Activated CD8-positive, alpha-beta memory T cell treated with anti-CD3 and anti-CD28 coated beads for 4 hours (primary cell): Measurements from ENCODE around the gene TNP1.

Source experiments
- DNase-seq, 2 donors: peaks; one replicate each; pipeline ENCODE4 v3.0.0-alpha.2; 2020; ENCODE audit warnings: low read depth in 2 of 2

TNP1 gene

DNA sequence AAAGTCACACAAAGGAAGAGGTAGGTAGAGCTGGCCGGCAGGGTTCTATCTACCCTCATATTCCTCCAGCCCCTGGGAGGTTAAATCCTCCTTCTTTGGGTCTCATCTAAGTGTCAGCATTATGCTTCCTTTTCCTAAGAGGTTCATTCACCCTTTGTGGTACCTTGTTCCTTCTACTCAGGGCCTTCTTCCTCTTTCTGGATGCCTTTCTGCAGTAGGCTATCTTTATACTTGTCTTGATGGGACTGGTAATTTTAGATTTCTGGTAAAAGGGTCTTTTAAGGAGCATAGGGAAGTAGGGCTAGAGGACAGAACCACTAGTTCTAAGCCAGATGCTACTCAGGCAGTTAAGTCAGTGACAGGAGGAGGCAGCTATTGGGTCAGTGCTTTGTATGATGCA, 13.7 kb upstream of the TNP1 start:
- DNase-seq = no peak

DNA sequence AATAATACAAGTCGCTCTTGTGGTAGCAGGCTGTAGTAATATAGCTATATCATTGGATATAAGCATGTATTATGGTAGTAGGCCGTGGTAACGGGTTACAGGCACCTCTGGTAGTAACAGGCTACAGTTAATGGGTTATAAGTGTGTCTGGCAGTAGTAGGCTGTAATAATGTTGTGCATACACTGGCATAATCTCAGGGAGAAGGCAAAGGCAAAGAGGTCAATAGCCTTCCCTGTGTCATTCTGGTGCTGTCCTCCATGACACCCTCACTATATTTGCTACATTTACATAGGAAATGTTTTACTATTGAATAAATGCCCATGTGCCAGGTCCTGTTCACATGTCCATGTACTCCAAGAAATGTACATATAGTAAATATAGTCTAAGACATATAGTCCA, 12.8 kb upstream of the TNP1 start:
- DNase-seq = no peak

DNA sequence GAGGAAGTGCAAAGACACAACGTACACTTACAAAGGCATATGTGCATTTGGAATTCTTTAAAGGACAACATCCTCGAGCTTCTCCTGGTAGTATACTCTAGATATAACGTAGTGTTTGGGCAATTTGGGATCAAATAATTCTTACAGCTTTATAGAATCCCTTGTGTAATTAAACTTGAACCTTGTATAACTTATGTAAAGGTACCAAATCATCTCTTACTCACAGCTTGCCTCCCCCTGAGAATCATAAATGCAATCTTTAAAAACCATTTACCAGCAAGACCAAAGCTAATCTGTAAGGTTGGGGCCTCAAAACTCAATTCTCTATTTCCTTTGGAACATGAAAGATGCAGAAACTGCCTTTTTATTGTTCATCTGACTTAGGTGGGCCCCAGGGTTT, 12.2 kb upstream of the TNP1 start:
- DNase-seq = no peak

DNA sequence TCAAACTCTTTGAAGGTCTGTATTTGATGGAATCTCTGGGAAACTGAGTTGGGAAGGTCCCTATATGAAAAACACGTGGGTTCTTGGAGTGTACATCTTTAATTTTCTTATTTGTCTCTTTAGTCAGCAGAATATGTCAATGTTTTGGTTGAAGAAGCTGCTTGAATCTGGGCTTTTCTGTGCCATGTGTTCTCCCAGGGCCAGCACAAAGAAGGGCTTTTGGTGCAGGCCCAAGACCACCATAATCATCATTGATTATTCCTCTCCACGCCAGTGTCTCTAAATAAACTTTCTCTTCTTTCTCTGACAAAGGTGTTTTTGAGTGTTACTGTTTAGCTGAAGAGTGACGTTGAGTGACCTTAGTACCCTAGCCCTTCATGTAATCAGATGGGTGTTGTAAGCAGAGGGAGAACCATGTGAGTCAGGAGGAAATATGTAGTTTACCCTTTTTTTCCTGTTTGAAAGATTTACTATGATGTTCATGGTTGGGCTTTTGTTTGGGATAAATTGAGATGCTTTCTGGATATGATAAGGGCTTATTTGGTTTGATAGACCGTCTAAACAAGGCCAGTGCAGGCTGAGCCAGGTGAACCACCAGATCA, 11.6 kb upstream of the TNP1 start:
- DNase-seq = no peak

DNA sequence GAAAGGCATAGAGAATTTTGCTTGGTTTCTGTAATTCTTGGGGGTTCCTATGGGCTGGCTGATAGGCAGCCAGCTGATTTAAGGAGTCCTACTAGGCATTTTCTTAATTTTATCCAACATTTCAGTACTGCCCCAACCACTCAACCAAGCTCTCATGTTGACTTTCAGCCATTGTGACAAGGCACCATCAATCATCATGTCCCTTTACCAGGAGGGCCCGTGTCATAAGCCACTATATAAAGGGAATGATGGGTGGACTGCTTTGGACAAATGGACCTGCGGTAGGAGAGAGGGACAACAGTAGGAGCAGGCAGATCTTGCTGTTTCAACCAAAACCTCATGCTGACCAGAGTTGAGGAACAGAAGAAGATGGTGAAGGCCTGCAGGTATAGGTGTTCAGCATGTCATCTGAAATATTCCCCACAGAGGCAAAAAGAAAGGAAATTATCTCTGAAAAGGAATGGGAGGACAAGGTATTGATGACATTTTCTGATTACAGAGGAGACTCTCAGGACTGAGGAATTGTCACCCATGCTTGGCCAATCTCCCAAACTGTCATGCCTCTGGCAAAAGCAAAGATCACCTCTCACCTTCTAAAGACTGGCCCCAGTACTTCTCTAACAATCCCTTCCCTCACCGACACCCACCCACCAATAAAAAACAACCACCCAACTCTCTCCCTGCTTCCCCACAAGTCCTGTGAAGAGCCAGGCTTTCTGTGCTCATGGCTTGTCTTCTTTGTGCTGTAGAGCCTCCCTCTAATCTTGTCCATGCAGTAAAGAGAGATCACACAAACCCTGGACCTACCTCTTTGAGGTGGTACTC, 10.9 kb upstream of the TNP1 start:
- no peak for DNase-seq

DNA sequence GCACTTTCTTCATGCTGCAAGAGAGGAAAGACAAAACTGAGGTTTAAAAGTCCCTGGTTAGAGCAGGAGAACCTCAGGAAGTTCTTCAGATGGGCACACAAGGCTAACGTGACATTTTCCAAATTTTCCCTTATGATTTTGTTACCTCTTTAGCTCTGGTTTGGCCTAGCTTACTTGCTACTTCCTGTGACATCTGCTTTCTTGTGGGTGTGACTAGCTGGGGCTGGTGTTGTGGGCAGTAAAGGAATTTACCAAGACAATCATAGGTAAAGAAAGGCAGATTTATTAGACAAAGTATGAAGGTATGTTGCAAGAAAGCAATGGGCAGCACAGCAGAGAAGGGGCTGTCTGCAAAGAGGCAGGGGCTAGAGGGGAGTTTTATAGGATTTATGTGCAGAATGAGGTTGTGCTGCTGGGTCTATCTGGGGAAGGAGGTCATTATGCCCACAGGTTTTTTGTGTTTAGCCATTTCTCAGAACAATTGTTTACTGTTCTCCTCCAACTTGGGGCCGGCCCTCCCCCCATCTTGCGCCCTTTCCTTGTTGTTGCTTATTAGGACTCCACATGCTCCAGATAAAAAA, 6.7 kb upstream of the TNP1 start:
- no peak for DNase-seq

DNA sequence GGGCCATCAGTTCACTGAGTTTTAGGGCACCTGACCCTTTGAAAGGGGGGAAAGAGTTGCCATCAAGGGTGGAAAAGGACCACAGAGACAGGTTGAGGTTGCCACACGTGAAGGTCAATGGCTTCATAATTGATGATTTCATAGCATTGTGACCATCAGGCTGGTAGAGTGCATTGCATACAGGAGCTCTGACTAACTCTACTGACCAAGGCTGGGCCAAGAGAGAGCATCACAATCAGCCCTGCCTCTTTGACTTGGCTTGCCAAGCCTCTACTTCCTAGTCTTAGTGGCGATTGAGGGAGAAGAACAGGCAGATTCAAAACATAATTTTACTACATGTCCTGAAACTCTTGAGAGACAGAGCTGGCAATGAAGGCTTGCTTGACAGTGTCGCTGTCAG, 5.8 kb upstream of the TNP1 start:
- DNase-seq = no peak

DNA sequence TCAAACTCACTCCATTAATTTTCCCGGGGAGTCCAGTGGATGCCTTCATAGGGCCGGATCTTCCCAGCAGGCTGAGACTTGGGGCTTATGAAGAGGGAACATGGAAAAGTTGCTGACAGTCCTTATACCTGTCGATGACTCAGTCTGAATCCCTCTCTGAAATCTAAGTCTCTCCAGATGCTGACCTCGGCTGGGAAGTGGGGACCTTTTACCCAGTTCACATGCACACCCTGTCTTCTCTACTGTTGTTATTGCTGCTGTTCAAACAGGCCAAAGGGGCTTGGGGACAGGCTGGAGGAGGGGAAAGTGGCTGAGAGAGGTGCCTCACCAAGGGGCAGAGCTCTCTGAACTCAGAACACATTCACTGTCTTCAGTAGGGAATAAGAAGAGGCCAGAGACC, 4.1 kb upstream of the TNP1 start:
- DNase-seq = no peak

DNA sequence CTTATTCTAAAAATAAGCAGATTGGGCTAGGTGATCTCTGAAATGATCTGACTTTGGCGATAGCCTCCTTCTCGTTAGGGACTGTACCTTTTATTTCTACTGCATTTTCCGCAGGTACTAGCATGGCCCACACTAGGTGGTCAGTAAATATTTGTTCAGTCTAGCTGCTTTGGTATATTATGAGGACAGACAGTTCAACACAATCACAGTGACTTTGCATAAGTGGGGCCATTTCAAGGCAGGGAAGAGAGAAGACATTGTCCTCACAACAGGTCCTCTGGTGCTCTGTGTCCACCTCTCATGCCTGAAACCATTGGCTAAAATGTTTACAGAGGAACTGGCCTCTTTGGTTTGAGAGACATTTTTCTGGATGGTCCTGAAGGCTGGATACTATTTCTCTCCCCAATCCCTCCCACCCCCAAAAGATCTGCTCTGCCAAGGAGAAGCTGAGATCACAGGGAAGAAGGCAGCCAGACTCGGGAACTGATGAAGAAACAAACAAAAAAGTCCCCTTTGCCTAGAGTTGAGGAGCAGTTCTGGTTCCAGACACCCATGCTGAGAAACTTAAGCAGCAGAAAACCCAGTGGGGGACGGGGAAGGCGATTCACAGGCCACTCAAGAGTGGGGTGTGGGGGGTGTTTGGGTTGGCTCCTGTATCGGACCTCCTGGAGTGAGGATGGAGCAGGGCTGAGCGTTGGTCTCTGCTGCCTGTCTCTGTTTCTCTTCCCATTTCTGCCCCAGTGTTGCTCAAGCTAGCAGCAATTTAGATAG, 2.9 kb upstream of the TNP1 start:
- no peak for DNase-seq

DNA sequence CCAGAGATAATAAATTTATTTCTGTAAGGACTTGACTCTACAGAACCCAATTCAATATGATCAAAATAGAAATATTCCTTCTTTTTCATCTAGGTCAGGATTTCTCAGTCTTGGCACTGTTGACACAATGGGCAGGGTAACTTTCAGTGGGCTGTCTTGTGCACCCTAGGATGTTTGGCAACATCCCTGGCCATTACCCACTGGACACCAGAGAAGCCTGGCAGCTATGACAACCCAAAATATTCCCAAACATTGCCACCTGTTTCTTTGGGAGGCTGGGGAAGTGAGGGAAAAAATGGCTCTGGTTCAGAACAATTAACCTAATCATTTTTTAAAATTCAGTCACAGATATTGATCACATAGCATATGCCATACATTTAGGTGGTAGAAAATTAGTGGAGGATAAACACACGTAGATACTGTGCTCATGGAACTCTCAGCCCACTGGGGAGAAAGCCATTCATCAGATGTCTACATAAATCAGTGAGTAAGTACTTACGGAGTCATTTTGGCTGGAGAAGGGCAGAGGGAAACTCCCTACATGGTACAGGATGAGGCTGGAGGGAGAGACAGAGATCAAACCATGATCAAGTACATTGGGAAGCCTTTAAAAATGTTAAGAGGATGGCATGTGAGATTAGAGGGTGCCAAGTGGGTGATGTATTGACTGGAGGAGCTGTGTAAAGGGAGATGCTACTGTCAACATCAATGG, 718 bp upstream of the TNP1 start:
- DNase-seq = no peak

DNA sequence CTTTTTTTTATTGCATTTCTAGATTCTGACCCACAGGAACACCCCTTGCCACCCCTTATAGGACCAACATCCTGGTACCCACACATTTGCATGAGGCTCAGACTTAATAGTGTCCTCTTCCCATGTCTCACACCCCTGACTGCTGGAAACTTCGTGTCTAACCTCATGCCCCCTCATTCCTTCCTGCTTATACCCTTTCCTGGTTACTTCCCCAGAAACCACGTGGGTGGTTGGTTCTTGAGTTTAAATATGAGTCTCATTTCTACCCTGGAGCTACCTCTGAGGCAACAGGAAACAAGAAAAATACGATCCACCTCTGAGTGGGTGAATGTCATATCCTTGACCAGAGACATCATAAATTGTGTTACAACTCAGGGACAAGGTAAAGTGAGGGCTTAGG, 1.6 kb downstream of the TNP1 start:
- DNase-seq = no peak

DNA sequence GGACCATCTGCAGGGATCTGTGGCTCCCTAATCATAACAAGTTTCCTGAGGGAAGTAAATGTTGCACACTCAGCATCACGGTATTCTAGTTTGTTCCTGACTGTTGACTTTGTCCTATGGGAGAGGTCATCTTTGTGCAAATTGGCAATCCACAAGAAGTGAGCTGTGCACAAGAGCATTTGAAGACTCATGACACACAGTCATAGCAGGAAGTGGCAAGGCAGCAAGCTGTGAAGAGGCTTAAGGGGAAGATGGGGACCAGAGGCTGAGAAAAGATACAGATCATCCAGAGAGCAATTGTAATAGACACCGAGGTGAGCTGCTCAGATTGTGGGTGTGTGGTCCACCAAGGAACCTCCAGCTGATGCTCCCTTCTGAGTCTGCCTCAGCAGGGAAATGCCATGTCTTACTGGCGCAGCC, 2.7 kb downstream of the TNP1 start:
- DNase-seq = no peak

DNA sequence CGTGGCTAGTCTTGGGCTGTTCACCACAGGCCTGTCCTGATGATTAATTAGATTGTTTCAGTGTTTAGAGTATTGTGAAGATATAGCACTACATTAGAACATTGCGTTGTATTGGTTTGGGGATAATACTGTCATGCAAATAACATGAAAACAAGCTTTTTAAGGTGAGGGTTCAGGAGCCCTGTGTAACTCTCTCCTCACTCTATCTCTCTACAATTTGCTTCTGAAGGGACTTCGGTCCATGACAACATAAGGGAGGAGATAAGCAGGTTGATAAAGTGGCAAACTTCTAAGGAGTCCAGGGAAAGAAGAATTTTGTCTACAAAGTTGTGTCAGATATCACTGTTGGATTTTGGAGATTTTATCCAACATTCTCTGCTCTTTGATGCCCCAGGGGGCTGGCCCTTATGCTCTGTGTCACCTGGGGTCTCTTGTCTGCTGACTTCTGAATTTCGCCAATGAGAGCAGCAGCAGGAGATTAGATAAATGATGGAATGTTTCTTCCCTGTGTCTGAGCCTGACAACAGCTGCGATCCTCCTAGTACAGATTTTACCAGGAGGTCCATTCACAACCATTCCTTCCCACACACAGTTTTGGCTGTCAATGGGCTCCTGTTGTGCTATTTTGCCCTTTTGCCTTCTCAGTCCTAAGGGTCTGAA, 3.3 kb downstream of the TNP1 start:
- no peak for DNase-seq

DNA sequence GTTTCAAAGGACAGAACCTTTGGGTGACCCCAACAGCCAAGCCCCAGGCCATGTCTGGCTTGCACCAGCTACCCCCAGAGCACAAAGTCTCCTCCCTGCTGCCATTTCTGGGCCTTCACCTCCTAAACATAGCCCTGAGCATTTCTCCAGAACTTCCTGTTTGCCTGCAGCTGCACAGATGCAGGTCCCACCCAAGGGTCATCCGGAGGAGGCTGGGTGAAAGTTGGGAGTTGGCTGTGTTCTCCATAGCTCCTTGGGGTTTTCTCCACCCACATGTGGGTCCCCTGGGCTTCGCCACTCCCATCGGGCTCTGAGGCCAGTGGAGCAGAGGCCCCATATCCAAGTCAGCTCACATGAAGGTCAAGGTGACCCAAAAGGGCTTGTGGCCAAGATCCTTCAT, 4.3 kb downstream of the TNP1 start:
- no peak for DNase-seq

DNA sequence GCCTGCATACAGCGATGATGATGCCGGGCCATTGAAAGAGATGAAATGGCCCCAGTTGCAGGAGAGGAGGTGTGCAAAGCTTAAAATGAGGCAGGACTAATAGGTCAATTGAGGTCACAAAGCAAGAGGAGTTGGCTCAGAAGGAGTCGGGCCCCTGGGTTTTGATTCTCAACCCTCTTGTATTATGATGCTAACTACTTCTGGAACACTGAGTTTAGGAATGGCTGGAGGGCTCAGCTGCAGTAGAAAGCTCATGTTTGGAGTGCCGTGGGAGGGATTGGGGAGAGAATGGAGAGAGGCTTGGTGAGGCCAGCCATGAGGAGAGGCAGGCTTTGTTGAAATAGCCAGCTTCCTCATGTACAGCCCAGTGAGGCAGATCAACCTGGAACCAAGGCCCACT, 4.8 kb downstream of the TNP1 start:
- no peak for DNase-seq

DNA sequence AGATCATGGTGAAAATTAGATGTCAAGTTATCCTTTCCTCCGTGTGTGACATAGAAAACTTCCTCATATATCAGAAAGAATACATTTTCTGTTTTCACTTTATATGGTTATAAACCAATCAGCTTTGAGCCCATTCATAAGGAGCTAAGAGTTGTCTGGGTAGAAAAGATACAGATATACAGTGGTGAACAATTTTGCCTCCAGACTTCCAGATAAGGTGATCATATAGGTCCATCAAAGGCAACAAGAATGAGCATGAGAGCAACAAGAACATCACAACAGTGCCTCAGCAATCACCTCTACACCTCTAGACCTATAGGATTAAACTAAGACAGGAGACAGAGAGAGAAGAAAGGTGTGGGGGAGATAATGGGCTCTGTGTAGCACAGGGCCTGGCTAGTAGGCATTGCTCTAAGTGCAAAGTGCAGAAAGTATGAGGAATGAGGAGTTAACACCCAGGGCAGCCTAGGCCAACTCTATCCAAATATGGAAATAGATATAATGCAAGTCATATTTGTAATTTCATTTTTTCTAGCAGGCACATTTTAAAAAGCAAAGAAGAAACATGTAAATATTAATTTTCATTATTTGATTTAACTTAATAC, 8.3 kb downstream of the TNP1 start:
- no peak for DNase-seq

DNA sequence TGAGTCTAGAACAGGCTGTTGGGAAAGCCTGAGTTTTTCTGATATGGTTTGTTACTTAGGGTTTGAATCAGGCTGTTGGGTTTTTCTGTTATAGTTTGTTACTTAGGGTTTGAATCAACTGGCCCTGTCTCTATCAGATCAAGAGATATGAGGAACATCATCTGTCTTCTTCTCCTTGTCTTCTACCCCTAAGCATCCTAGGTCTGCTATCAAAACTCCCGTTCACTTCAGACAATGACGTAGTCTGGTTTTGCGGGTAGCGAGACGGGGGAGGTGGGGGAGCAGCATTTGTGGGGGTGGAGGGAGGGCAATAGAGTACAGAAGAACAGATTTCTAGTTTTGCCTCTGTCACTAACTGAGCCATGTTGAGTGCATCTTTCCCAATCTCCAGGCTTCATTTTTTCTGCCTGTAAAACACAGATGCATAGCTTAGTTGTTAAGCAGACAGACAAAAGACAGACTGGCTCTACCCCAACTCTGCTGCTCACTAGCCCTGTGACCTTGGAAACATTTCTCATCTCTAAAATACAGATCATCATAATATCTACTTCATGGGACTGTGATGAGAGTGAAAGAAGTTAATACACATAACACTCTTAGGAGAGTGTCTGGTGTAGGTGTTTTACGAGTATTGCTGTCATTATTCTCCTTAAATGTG, 9.1 kb downstream of the TNP1 start:
- no peak for DNase-seq

DNA sequence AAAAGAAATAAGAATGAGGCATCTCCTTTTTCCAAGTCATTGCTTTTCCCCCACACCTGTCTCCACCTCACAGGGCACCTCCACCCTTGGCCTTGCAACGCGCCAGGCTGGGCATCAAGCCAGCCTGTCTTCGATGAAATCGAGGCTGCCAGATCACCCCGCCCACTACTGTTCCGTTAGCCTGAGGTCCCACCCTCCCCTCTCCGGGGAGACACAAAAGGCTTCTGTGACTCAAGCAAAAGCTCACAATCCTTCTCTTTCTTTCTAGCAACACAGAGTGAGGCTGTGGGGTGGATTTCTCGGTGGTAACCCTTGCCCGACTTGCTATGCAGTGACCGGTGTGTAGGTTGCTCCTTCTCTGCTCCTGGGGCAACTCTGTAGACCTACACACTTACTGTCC, 9.9 kb downstream of the TNP1 start:
- no peak for DNase-seq

DNA sequence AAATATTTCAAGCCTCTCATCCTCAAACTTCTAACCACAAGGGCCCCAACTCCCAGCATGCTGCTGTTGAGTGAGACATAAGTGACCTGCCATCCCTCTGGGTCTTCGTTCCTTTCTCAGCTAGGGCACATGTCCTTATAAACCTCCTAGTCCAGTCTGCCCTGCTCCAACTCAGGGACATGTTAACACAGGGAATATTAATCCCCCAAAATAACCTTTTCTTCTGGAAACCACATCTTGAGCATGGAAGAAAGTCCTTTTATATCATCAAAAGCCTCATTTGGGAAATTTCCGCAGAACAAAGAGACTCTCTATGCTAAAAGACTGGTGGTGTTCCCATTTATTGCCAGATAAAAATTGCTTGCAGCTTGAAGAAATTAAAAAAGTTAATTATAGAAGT, 14.4 kb downstream of the TNP1 start:
- no peak for DNase-seq

DNA sequence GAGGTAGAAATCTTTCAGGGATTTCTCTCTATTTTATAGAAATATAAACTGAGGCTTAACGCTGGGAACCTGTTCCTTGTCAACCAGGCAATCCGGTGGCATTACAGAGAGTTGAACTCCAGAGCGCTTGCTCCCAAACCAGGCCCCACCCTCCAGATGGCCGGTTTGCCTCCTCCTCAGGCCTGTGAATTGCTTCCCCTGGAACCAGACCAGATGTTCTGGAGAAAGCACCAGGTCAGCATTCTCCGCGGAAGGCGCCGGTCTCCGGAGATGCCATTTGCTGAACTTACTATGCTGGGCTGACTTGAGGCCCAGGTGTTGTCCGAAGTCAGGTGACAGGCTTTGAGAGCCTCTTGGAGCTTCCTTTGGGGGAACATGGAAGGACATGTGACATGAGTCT, 17.2 kb downstream of the TNP1 start:
- DNase-seq = no peak

DNA sequence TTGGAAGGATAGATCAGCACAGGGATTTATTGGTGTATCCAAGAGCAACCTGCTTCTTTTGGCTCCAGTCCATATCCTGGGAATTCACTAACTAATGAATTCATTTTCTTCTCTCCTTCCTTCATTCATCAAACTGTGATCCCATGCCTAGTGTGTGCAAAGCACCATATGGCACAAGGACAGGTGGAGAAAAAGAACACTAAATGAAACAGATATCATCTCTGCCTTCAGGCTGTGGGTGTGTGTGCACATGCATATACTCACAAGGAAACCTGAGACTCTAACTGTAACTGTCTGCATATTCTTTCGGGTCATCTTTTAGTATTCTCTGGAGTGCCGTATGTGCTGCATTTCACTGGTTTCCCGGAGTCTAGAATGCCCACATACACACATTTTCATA, 20.2 kb downstream of the TNP1 start:
- DNase-seq = no peak
